ENCODE measurements around the gene NPPB.

- no peak for TF ChIP-seq DPF2 (IDR thresholded peaks at IDR 0.05)
- no peak for TF ChIP-seq HDAC2 (IDR thresholded peaks at IDR 0.05)
- no peak for TF ChIP-seq POLR2A (conservative IDR thresholded peaks at IDR 0.05)
- no peak for TF ChIP-seq CTCF (IDR thresholded peaks at IDR 0.05 in 2 of 3, conservative IDR thresholded peaks at IDR 0.05 in 1 of 3; ENCODE audit: insufficient read depth in 2 of 3, low read depth in 1 of 3, low read length in 3 of 3)
- TF ChIP-seq GTF2F1 (IDR thresholded peaks at IDR 0.05; ENCODE audit: low read depth, low read length): no peak
- no peak for TF ChIP-seq ZNF184 (CRISPR knock-in tag; IDR thresholded peaks at IDR 0.05)
- no peak for TF ChIP-seq BRF2 (IDR thresholded peaks at IDR 0.05; ENCODE audit: borderline replicate concordance, insufficient read depth, insufficient read length)
- TF ChIP-seq NR1H2 (CRISPR knock-in tag; IDR thresholded peaks at IDR 0.05): no peak
- TF ChIP-seq ZNF707 (CRISPR knock-in tag; conservative IDR thresholded peaks at IDR 0.05): no peak
- no peak for TF ChIP-seq ZNF79 (CRISPR knock-in tag; IDR thresholded peaks at IDR 0.05; ENCODE audit: low read depth)
- TF ChIP-seq ZBTB7A (IDR thresholded peaks at IDR 0.05; ENCODE audit: borderline replicate concordance, control insufficient read depth, low read depth, low read length): no peak
These were observed 4.1 kb upstream of the NPPB start for GRCh38 chr1:11862890-11863289.

Measured in K562 (cell line).